ENCODE data around the gene ABLIM1. TPM values are rescaled to one million over a fixed set of nuclear protein-coding genes. Genes with fewer than 3 reads are reported as not detected.

The ABLIM1 gene
- total RNA-seq, 4 donors from 2014 or later: 83.1 to 145 (median 120) TPM

GRCh38 chr10:114556236-114557122, 101.6 kb downstream of the ABLIM1 start:
- TF ChIP-seq POLR2A (IDR thresholded peaks at IDR 0.05; ENCODE audit: low read depth) (no peak), EP300 (IDR thresholded peaks at IDR 0.05) (no peak), POLR2AphosphoS5 (IDR thresholded peaks at IDR 0.05) (no peak)
- no peaks in the 10 kb centered on the region for H3K9me3 ChIP-seq
- peaks cover 0 to 4% (median 0%) of the 10 kb centered on the region in 4 donors for H3K36me3 ChIP-seq
- DNase-seq (ENCODE audit: extremely low spot score): no peak
- no peak overlapping the region for H3K27ac ChIP-seq (replicated peaks in 1 of 4)
- H3K4me3 ChIP-seq: no peak overlapping the region
- H3K27me3 ChIP-seq: no peaks in the 10 kb centered on the region
- intact Hi-C loops (cut with DNase I): no loop called here
- H3K4me1 ChIP-seq: peaks cover 15 to 58% (median 17%) of the 10 kb centered on the region in 4 donors
- 95% methylated on average over 9 of the region's 9 CpGs for WGBS

DNA sequence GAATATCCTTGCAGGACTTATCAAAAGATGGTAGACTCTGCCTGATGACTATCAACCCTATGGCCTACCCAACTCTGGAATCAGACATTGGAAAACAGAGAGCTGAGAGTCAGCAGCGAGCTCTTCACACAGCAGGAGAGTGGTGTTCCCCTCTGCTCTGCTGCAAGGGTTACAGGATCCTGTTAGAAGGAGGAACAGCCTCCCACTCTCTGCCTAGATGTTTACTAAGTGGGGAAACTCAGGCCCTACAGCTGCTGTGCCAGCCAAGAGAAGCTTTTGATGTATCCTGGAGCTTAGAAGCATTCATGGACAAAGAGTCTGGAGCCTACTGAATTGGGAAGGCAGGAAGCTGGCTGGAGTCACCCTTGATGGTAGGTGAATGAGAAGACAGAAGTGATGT, 104.6 kb downstream of the ABLIM1 start:
- Histone ChIP-seq H3K27me3 (no peaks in the 10 kb centered on the region), H3K9me3 (no peaks in the 10 kb centered on the region), H3K4me3 (no peak overlapping the region), H3K27ac (replicated peaks in 1 of 4) (no peak overlapping the region), H3K36me3 (peaks cover 0 to 4% (median 0%) of the 10 kb centered on the region in 4 donors), H3K4me1 (peaks cover 23 to 55% (median 23%) of the 10 kb centered on the region in 4 donors)
- 75% methylated on average over 1 of the region's 1 CpG for whole genome bisulfite sequencing
- intact Hi-C loops (cut with DNase I): loop anchor here (5.0 kb wide), 3 partner anchors 149 to 574 kb away; no protein-coding TSS in a partner anchor
- TF ChIP-seq EP300 (IDR thresholded peaks at IDR 0.05): no peak
- DNase-seq (ENCODE audit: extremely low spot score): no peak

- no peak overlapping the region for H3K4me3 ChIP-seq
- H3K27ac ChIP-seq (replicated peaks in 1 of 4): peak overlapping the region; percentile 42 to 64 (median 55)
- no peak for DNase-seq (ENCODE audit: extremely low spot score)
- peaks cover 23 to 60% (median 24%) of the 10 kb centered on the region in 4 donors for H3K4me1 ChIP-seq
- intact Hi-C loops (cut with DNase I): loop anchor here (5.0 kb wide), 3 partner anchors 150 to 575 kb away; no protein-coding TSS in a partner anchor
- H3K9me3 ChIP-seq: no peaks in the 10 kb centered on the region
- H3K36me3 ChIP-seq: peaks cover 0 to 5% (median 1%) of the 10 kb centered on the region in 4 donors
- H3K27me3 ChIP-seq: no peaks in the 10 kb centered on the region
- no peak for TF ChIP-seq EP300 (IDR thresholded peaks at IDR 0.05)
- peak in 1 of 2 donors; percentile 11 for TF ChIP-seq POLR2AphosphoS5 (IDR thresholded peaks at IDR 0.05)
- TF ChIP-seq POLR2A (IDR thresholded peaks at IDR 0.05; ENCODE audit: low read depth): no peak
- TF ChIP-seq, protein P1, sequence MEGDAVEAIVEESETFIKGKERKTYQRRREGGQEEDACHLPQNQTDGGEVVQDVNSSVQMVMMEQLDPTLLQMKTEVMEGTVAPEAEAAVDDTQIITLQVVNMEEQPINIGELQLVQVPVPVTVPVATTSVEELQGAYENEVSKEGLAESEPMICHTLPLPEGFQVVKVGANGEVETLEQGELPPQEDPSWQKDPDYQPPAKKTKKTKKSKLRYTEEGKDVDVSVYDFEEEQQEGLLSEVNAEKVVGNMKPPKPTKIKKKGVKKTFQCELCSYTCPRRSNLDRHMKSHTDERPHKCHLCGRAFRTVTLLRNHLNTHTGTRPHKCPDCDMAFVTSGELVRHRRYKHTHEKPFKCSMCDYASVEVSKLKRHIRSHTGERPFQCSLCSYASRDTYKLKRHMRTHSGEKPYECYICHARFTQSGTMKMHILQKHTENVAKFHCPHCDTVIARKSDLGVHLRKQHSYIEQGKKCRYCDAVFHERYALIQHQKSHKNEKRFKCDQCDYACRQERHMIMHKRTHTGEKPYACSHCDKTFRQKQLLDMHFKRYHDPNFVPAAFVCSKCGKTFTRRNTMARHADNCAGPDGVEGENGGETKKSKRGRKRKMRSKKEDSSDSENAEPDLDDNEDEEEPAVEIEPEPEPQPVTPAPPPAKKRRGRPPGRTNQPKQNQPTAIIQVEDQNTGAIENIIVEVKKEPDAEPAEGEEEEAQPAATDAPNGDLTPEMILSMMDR (IDR thresholded peaks at IDR 0.05): no peak
- 70% methylated on average over 5 of the region's 5 CpGs for WGBS
Measured at GRCh38 chr10:114552050-114552449, 106.0 kb downstream of the ABLIM1 start.

DNA sequence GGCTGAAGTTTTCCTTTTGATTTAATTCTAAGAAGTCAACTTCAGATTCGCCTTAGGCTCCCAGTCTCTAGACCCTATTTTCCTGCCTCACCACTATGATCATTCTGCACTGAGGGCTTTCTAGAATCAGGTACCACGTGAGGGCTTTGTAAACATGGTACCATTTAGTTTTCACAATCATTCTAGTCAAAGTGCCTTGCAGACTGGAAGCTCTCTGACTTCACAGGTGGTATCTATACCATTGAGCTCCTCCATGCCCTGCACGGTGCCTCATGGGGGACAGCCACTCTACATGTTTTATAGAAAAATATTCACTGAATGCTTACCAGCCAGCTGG, 106.5 kb downstream of the ABLIM1 start:
- DNase-seq (ENCODE audit: extremely low spot score): no peak
- Histone ChIP-seq H3K9me3 (no peaks in the 10 kb centered on the region), H3K27ac (replicated peaks in 1 of 4) (peak overlapping the region; percentile 42 to 64 (median 55)), H3K27me3 (no peaks in the 10 kb centered on the region), H3K4me3 (peak overlapping the region; percentile 28 to 52 (median 38)), H3K4me1 (peaks cover 23 to 60% (median 24%) of the 10 kb centered on the region in 4 donors), H3K36me3 (peaks cover 0 to 9% (median 1%) of the 10 kb centered on the region in 4 donors)
- 57% methylated on average over 3 of the region's 3 CpGs for WGBS
- TF ChIP-seq EP300 (IDR thresholded peaks at IDR 0.05) (no peak), POLR2AphosphoS5 (IDR thresholded peaks at IDR 0.05) (no peak), POLR2A (IDR thresholded peaks at IDR 0.05; ENCODE audit: low read depth) (no peak)
- TF ChIP-seq, protein P1 (IDR thresholded peaks at IDR 0.05): no peak
- intact Hi-C loops (cut with DNase I): loop anchor here (5.0 kb wide), 3 partner anchors 151 to 576 kb away; no protein-coding TSS in a partner anchor

DNA sequence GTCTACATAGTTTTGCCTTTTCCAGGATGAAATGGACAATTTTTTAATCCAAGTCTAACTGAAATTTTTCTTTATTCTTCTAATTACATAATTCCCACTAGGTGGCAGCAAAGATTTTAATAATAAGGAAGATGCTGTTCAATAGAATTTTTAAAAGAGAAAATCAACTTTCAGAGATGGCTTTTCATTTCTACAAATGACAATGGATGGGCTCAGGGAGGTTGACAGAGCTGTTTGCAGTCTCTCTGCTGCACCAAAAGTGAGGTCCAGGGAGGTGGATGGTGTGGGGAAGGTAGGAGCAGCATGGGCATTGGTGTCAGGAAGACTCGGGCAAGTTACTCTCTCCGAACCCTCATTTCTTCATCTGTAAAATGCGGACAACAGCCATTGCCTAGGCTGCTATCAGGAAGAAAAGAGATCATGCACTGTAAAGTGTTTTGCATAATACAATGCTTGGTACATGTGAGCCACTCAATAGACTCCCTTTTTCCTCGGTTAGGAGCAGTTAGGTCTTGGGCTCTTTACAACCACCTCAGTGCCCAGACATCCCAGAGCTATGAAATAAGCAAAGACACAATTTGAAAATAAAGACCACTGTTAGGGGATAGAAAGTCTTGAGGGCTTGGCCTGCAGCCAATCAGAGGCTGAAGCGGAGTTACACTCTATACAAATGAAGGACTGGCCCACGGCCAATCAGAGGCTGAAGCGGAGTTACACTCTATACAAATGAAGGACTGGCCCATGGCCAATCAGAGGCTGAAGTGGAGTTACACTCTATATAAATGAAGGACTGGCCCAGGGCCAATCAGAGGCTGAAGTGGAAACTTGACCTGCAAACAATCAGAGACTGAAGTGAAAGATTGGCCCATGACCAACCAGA, 107.1 kb downstream of the ABLIM1 start:
- DNase-seq (ENCODE audit: extremely low spot score): no peak
- H3K27me3 ChIP-seq: no peaks in the 10 kb centered on the region
- TF ChIP-seq EP300 (IDR thresholded peaks at IDR 0.05): no peak
- TF ChIP-seq, protein P1 (IDR thresholded peaks at IDR 0.05): peak; percentile 46 to 57 (median 55)
- TF ChIP-seq POLR2A (IDR thresholded peaks at IDR 0.05; ENCODE audit: low read depth): no peak
- TF ChIP-seq POLR2AphosphoS5 (IDR thresholded peaks at IDR 0.05): peak in 1 of 2 donors; percentile 4
- peak overlapping the region; percentile 28 to 52 (median 38) for H3K4me3 ChIP-seq
- no peaks in the 10 kb centered on the region for H3K9me3 ChIP-seq
- 37% methylated on average over 7 of the region's 7 CpGs for WGBS
- H3K4me1 ChIP-seq: peaks cover 23 to 60% (median 24%) of the 10 kb centered on the region in 4 donors
- H3K27ac ChIP-seq (replicated peaks in 1 of 4): peak overlapping the region; percentile 42 to 64 (median 55)
- intact Hi-C loops (cut with DNase I): loop anchor here (5.0 kb wide), 3 partner anchors 151 to 576 kb away; no protein-coding TSS in a partner anchor
- peaks cover 0 to 15% (median 1%) of the 10 kb centered on the region in 4 donors for H3K36me3 ChIP-seq

Data from esophagus muscularis mucosa (tissue), 4 donors.